ENCODE data around the gene RAP1GDS1.
"Not testable (repeated sequence)": the region's sequence is repeated elsewhere in the genome, so short reads cannot be mapped to it uniquely, and the experiment has no call there.

The RAP1GDS1 gene

DNA sequence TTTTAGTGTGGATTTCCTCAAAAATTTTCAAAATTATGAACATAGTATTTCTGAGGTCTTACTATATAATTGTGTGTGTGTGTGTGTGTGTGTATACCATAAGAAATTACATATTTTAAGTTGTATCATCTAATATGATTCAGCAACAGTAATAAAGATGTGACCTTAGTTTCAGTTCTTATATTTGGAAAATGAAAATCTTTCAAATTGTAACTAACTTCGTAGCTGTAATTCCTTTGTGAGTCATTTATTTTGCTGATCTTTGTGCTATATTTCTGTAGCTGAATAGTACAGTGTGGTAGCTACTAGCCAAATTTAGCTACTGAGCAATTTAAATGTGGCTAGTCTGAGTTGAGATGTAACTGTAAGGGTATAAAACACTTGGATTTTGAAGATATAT is 116.4 kb downstream of the RAP1GDS1 start:
- H3K9me3 Mint-ChIP-seq = no peaks in the 10 kb centered on the region
- ATAC-seq (replicated peaks; ENCODE audit: extremely low read depth, poor library complexity, severe bottlenecking) (no peak), DNase-seq (ENCODE audit: low spot score in 2 of 2) (no peak)
- H3K27me3 Mint-ChIP-seq = no peaks in the 10 kb centered on the region
- peaks cover 21% of the 10 kb centered on the region for H3K4me1 Mint-ChIP-seq
- H3K36me3 Mint-ChIP-seq (ENCODE audit: insufficient read depth) = peaks cover 7% of the 10 kb centered on the region
- no peak overlapping the region for H3K27ac Mint-ChIP-seq (ENCODE audit: low read depth)
- no peak overlapping the region for H3K4me3 Mint-ChIP-seq

DNA sequence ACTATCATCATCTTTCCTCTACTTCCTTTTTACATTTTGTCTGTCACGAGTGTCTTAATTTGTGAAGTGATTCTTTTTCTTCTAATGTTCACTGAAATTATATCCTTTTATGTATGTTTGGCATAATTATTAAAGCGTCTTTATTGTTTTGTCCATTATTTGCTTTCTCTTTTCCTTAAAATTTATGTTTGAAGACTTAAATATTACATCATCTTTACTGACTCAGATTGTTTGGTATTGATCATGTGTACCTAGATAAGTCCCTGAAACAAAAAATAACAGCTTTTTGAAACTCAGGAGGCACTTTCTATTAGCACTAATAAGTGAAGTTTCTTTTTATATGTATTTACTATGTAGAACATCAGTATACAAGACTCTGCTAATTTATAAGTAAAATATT is 120.1 kb downstream of the RAP1GDS1 start:
- DNase-seq (ENCODE audit: low spot score in 2 of 2) (no peak), ATAC-seq (replicated peaks; ENCODE audit: extremely low read depth, poor library complexity, severe bottlenecking) (no peak)
- Mint-ChIP-seq H3K4me3 (no peak overlapping the region), H3K27me3 (no peaks in the 10 kb centered on the region), H3K27ac (ENCODE audit: low read depth) (no peak overlapping the region), H3K36me3 (ENCODE audit: insufficient read depth) (no peaks in the 10 kb centered on the region), H3K4me1 (no peaks in the 10 kb centered on the region), H3K9me3 (no peaks in the 10 kb centered on the region)

GRCh38 chr4:98383431-98384106 is 122.4 kb downstream of the RAP1GDS1 start:
- no peaks in the 10 kb centered on the region for H3K9me3 Mint-ChIP-seq
- H3K4me3 Mint-ChIP-seq = no peak overlapping the region
- no peaks in the 10 kb centered on the region for H3K4me1 Mint-ChIP-seq
- H3K27me3 Mint-ChIP-seq = no peaks in the 10 kb centered on the region
- ATAC-seq (replicated peaks; ENCODE audit: extremely low read depth, poor library complexity, severe bottlenecking) = no peak
- DNase-seq (ENCODE audit: low spot score in 2 of 2) = no peak
- no peak overlapping the region for H3K27ac Mint-ChIP-seq (ENCODE audit: low read depth)
- H3K36me3 Mint-ChIP-seq (ENCODE audit: insufficient read depth) = no peaks in the 10 kb centered on the region

DNA sequence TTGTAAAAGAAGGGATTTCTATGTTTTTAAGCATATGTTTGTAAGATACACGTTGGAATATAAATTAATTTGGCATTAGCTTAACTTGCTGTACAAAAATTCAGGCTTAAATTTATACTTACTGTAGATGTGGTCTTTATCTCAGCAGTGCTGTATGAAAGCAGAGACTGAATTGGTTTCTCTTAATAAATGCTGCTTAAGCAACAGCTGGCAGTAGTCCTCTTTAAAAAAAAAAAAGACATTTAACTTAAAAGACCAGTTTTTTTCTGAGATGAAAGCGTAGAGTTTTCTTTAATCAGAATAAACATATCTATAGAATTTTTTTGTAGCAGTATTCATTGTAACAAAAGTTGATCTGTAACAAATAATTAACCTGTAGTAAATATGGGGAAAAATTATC is 124.6 kb downstream of the RAP1GDS1 start:
- DNase-seq (ENCODE audit: low spot score in 2 of 2) (no peak), ATAC-seq (replicated peaks; ENCODE audit: extremely low read depth, poor library complexity, severe bottlenecking) (no peak)
- no peaks in the 10 kb centered on the region for H3K4me1 Mint-ChIP-seq
- peaks cover 2% of the 10 kb centered on the region for H3K36me3 Mint-ChIP-seq (ENCODE audit: insufficient read depth)
- no peak overlapping the region for H3K27ac Mint-ChIP-seq (ENCODE audit: low read depth)
- no peaks in the 10 kb centered on the region for H3K9me3 Mint-ChIP-seq
- no peaks in the 10 kb centered on the region for H3K27me3 Mint-ChIP-seq
- H3K4me3 Mint-ChIP-seq = no peak overlapping the region

- Mint-ChIP-seq H3K27me3 (no peaks in the 10 kb centered on the region), H3K36me3 (ENCODE audit: insufficient read depth) (peaks cover 2% of the 10 kb centered on the region), H3K27ac (ENCODE audit: low read depth) (no peak overlapping the region), H3K4me3 (no peak overlapping the region), H3K4me1 (no peaks in the 10 kb centered on the region), H3K9me3 (no peaks in the 10 kb centered on the region)
- DNase-seq (ENCODE audit: low spot score in 2 of 2) (no peak), ATAC-seq (replicated peaks; ENCODE audit: extremely low read depth, poor library complexity, severe bottlenecking) (no peak)
These were observed 126.3 kb downstream of the RAP1GDS1 start for GRCh38 chr4:98387345-98388026.

- ATAC-seq (replicated peaks; ENCODE audit: extremely low read depth, poor library complexity, severe bottlenecking) (no peak), DNase-seq (ENCODE audit: low spot score in 2 of 2) (no peak)
- Mint-ChIP-seq H3K4me1 (no peaks in the 10 kb centered on the region), H3K27ac (ENCODE audit: low read depth) (no peak overlapping the region), H3K27me3 (no peaks in the 10 kb centered on the region), H3K36me3 (ENCODE audit: insufficient read depth) (peaks cover 3% of the 10 kb centered on the region), H3K9me3 (peaks cover 13% of the 10 kb centered on the region), H3K4me3 (no peak overlapping the region)
These were observed 132.9 kb downstream of the RAP1GDS1 start for GRCh38 chr4:98394134-98394533.

DNA sequence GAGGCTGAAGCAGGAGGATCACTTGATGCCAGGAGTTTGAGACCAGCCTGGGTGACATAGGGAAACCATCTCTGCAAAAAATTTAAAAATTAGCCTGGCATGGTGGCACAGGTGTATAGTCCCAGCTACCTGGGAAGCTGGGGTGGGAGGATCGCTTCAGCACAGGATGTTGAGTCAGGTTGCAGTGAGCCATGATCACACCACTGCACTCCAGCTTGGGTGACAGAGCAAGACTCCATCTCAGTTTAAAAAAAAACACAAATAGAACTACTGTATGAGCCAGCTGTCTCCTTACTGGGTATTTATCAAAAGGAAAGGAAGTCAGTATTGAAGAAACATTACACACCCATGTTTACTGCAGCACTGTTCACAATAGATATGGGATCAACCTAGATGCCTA is 138.7 kb downstream of the RAP1GDS1 start:
- no peak for ATAC-seq (replicated peaks; ENCODE audit: extremely low read depth, poor library complexity, severe bottlenecking)
- H3K4me1 Mint-ChIP-seq = no peaks in the 10 kb centered on the region

DNA sequence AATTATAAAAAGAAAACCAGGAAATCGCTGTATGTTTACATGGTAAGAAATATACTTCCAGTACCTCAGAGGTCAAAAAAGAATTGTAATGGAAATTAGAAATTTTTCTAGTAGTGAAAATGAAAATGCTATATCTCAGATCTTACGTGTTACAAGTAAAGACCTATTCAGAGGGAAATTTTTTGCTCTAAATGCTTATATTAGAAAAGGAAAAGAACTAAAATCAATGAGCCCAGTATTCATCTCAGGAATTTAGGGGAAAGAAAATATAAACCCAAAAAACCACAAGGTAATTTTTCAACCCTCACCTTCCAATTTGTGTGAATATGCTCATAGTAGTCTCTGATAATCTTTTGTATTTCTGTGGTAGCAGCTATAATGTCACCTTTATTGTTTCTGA is 145.6 kb downstream of the RAP1GDS1 start:
- DNase-seq (ENCODE audit: low spot score in 2 of 2) = no peak
- Mint-ChIP-seq H3K36me3 (ENCODE audit: insufficient read depth) (peaks cover 6% of the 10 kb centered on the region), H3K27ac (ENCODE audit: low read depth) (peak overlapping the region; percentile 33), H3K4me1 (peaks cover 7% of the 10 kb centered on the region), H3K4me3 (no peak overlapping the region), H3K27me3 (no peaks in the 10 kb centered on the region), H3K9me3 (no peaks in the 10 kb centered on the region)
- no peak for ATAC-seq (replicated peaks; ENCODE audit: extremely low read depth, poor library complexity, severe bottlenecking)

More for the DNA sequence above, 138.7 kb downstream of the RAP1GDS1 start:
- Mint-ChIP-seq H3K36me3 (ENCODE audit: insufficient read depth) (no peaks in the 10 kb centered on the region), H3K27ac (ENCODE audit: low read depth) (no peak overlapping the region), H3K27me3 (no peaks in the 10 kb centered on the region), H3K9me3 (peaks cover 13% of the 10 kb centered on the region), H3K4me3 (no peak overlapping the region)
- no peak for DNase-seq (ENCODE audit: low spot score in 2 of 2)

- ATAC-seq (replicated peaks; ENCODE audit: extremely low read depth, poor library complexity, severe bottlenecking) = no peak
- peaks cover 5% of the 10 kb centered on the region for H3K9me3 Mint-ChIP-seq
- H3K4me3 Mint-ChIP-seq = no peak overlapping the region
- DNase-seq (ENCODE audit: low spot score in 2 of 2) = no peak
- H3K27ac Mint-ChIP-seq (ENCODE audit: low read depth) = no peak overlapping the region
- peaks cover 11% of the 10 kb centered on the region for H3K36me3 Mint-ChIP-seq (ENCODE audit: insufficient read depth)
- no peaks in the 10 kb centered on the region for H3K27me3 Mint-ChIP-seq
- H3K4me1 Mint-ChIP-seq = no peaks in the 10 kb centered on the region
These were observed 150.5 kb downstream of the RAP1GDS1 start for GRCh38 chr4:98411731-98412130.

- H3K4me1 Mint-ChIP-seq = no peaks in the 10 kb centered on the region
- H3K4me3 Mint-ChIP-seq = no peak overlapping the region
- DNase-seq (ENCODE audit: low spot score in 2 of 2) (no peak), ATAC-seq (replicated peaks; ENCODE audit: extremely low read depth, poor library complexity, severe bottlenecking) (no peak)
- H3K9me3 Mint-ChIP-seq = peaks cover 5% of the 10 kb centered on the region
- peaks cover 12% of the 10 kb centered on the region for H3K36me3 Mint-ChIP-seq (ENCODE audit: insufficient read depth)
- H3K27me3 Mint-ChIP-seq = no peaks in the 10 kb centered on the region
- no peak overlapping the region for H3K27ac Mint-ChIP-seq (ENCODE audit: low read depth)
These were observed 155.7 kb downstream of the RAP1GDS1 start for GRCh38 chr4:98416844-98417243.

- H3K9me3 Mint-ChIP-seq; DNase-seq (ENCODE audit: low spot score in 2 of 2); H3K4me1 Mint-ChIP-seq; H3K4me3 Mint-ChIP-seq; H3K27ac Mint-ChIP-seq (ENCODE audit: low read depth); H3K27me3 Mint-ChIP-seq; ATAC-seq (replicated peaks; ENCODE audit: extremely low read depth, poor library complexity, severe bottlenecking): not testable (repeated sequence)
- H3K36me3 Mint-ChIP-seq (ENCODE audit: insufficient read depth) = peaks cover 23% of the 10 kb centered on the region
These were observed 159.0 kb downstream of the RAP1GDS1 start for GRCh38 chr4:98420151-98420550.

- Mint-ChIP-seq H3K27ac (ENCODE audit: low read depth) (no peak overlapping the region), H3K27me3 (no peaks in the 10 kb centered on the region), H3K9me3 (no peaks in the 10 kb centered on the region), H3K36me3 (ENCODE audit: insufficient read depth) (peaks cover 23% of the 10 kb centered on the region), H3K4me3 (no peak overlapping the region), H3K4me1 (no peaks in the 10 kb centered on the region)
- ATAC-seq (replicated peaks; ENCODE audit: extremely low read depth, poor library complexity, severe bottlenecking) (no peak), DNase-seq (ENCODE audit: low spot score in 2 of 2) (no peak)
These were observed 159.9 kb downstream of the RAP1GDS1 start for GRCh38 chr4:98421111-98421510.

DNA sequence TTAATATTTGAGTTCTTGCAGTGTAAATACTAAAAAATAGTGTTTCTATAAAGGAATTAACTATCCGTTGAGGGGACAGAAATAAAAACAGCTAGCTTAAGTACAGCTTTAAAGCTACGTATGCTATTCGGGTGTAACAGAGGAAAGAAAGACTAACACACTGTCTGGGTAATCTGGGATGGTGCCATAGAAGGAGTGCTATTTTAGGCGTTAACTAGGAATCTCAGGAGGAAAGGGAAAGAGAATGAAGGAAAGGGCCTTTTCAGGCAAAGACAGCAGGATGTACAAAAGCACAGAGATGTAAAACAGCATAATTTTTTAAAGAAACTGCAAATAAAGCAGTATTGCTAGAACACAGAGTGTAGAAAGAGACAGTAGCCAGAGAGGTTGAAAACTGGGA is 161.8 kb downstream of the RAP1GDS1 start:
- no peak for ATAC-seq (replicated peaks; ENCODE audit: extremely low read depth, poor library complexity, severe bottlenecking)
- H3K36me3 Mint-ChIP-seq (ENCODE audit: insufficient read depth) = peaks cover 18% of the 10 kb centered on the region
- no peaks in the 10 kb centered on the region for H3K4me1 Mint-ChIP-seq

More for the DNA sequence above, 161.8 kb downstream of the RAP1GDS1 start:
- H3K27ac Mint-ChIP-seq (ENCODE audit: low read depth) = no peak overlapping the region
- peaks cover 3% of the 10 kb centered on the region for H3K9me3 Mint-ChIP-seq
- H3K4me3 Mint-ChIP-seq = no peak overlapping the region
- no peaks in the 10 kb centered on the region for H3K27me3 Mint-ChIP-seq
- DNase-seq (ENCODE audit: low spot score in 2 of 2) = no peak
